Breast epithelium (tissue), 3 donors: ENCODE data around the gene PRR18.

Experiments
- POLR2A ChIP-seq: fragments of 450-650 bp; IDR thresholded peaks from one replicate; pipeline ENCODE4 v1.6.1; 2016; ENCODE audit warnings: antibody characterized with exemption, mild to moderate bottlenecking, moderate library complexity
- TF ChIP-seq, protein P1 (sequence below), 3 donors: fragments of 450-650 bp; IDR thresholded peaks; one replicate each; pipeline ENCODE4 v1.5.1; 2016 to 2017; ENCODE audit warnings: antibody characterized with exemption in 3 of 3, mild to moderate bottlenecking in 3 of 3, moderate library complexity in 3 of 3

GRCh38 chr6:166314454-166314853 lies 6.3 kb upstream of the PRR18 start:
- TF ChIP-seq, protein P1, sequence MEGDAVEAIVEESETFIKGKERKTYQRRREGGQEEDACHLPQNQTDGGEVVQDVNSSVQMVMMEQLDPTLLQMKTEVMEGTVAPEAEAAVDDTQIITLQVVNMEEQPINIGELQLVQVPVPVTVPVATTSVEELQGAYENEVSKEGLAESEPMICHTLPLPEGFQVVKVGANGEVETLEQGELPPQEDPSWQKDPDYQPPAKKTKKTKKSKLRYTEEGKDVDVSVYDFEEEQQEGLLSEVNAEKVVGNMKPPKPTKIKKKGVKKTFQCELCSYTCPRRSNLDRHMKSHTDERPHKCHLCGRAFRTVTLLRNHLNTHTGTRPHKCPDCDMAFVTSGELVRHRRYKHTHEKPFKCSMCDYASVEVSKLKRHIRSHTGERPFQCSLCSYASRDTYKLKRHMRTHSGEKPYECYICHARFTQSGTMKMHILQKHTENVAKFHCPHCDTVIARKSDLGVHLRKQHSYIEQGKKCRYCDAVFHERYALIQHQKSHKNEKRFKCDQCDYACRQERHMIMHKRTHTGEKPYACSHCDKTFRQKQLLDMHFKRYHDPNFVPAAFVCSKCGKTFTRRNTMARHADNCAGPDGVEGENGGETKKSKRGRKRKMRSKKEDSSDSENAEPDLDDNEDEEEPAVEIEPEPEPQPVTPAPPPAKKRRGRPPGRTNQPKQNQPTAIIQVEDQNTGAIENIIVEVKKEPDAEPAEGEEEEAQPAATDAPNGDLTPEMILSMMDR (IDR thresholded peaks at IDR 0.05) = no peak
- no peak for TF ChIP-seq POLR2A
